A549 (cell line): Measurements from ENCODE around the gene TAX1BP1. TPM values are rescaled to one million over a fixed set of nuclear protein-coding genes. Genes with fewer than 3 reads are reported as not detected.

Experiments used
- ATAC-seq, 2 experiments: fragments of 200-7000 bp in 1 of 2; fragments of >200 bp in 1 of 2; cut with Nextera tagmentation in 1 of 2; cut with Tn5 transposase in 1 of 2; 3 replicates each; pipeline versions ENCODE4 v1.8.0 to v1.9.1; 2018 to 2020; ENCODE audit warnings: mild to moderate bottlenecking in 1 of 2, moderate library complexity in 1 of 2
- CTCF ChIA-PET: fragments of 300-600 bp; sonication (Branson Sonifier 250); formaldehyde crosslinking; extraction: SDS; loops from one replicate; lab custom pipeline; 2021; ENCODE audit warnings: antibody characterized with exemption, inconsistent platforms; lab: Yijun Ruan, JAX
- POLR2A ChIA-PET: fragments of 350-600 bp; formaldehyde crosslinking; extraction: SDS; loops from one replicate; lab custom pipeline; 2021; ENCODE audit warnings: antibody characterized with exemption, inconsistent platforms; lab: Yijun Ruan, JAX
- DNase-seq, 2 experiments: peaks; one replicate each; pipeline versions ENCODE4 v3.0.0 to v3.0.0-alpha.2; 2011 to 2016; ENCODE audit warnings: low read depth in 1 of 2, low spot score in 1 of 2
- FAIRE-seq: peaks from 2 replicates; lab custom pipeline; 2011; peaks lifted over from hg19 to GRCh38; lab: Jason Lieb, UNC
- H3K27ac ChIP-seq, 2 experiments: fragments of >200 bp; sonication (Bioruptor Twin); formaldehyde crosslinking; 3 replicates each; pipeline ENCODE4 v1.5.1; 2016 to 2017
- H3K4me1 ChIP-seq: fragments of >200 bp; sonication (Bioruptor Twin); formaldehyde crosslinking; 3 replicates; pipeline ENCODE4 v1.6.1; 2016
- H3K4me2 ChIP-seq: fragments of >200 bp; sonication (Bioruptor Twin); formaldehyde crosslinking; 3 replicates; pipeline ENCODE4 v1.6.1; 2016
- H3K4me3 ChIP-seq: fragments of >200 bp; sonication (Bioruptor Twin); formaldehyde crosslinking; 3 replicates; pipeline ENCODE4 v1.5.1; 2016
- H3K9me3 ChIP-seq: fragments of >200 bp; sonication (Bioruptor Twin); formaldehyde crosslinking; 3 replicates; pipeline ENCODE4 v1.6.1; 2016
- CHD2 ChIP-seq: fragments of 150-350 bp; IDR thresholded peaks from 2 replicates; pipeline ENCODE4 v1.6.1; 2014; ENCODE audit warnings: low read length; ENCODE audit not compliant: partially characterized antibody
- CHD4 ChIP-seq: fragments of 200-600 bp; sonication (generic); IDR thresholded peaks from 2 replicates; pipeline ENCODE4 v1.6.1; 2016; ENCODE audit warnings: antibody characterized with exemption, mild to moderate bottlenecking, borderline replicate concordance
- EP300 ChIP-seq, 2 experiments: fragments of >200 bp; sonication (Bioruptor Twin); formaldehyde crosslinking; IDR thresholded peaks; 2 replicates in 1 of 2; 3 replicates in 1 of 2; pipeline ENCODE4 v1.6.1; 2016 to 2017
- ESRRA ChIP-seq: fragments of 150-350 bp; IDR thresholded peaks from 2 replicates; pipeline ENCODE4 v1.6.1; 2014; ENCODE audit warnings: mild to moderate bottlenecking, low read length, borderline replicate concordance
- FOXS1 ChIP-seq: fragments of 250-450 bp; sonication (Bioruptor Pico); IDR thresholded peaks from 2 replicates; pipeline ENCODE4 v1.5.0; 2020; ENCODE audit warnings: mild to moderate bottlenecking, moderate library complexity
- HDAC2 ChIP-seq: fragments of 200-600 bp; sonication (generic); IDR thresholded peaks from 2 replicates; pipeline ENCODE4 v1.6.1; 2016
- HES2 ChIP-seq: fragments of >200 bp; sonication (Bioruptor Twin); formaldehyde crosslinking; IDR thresholded peaks from 2 replicates; pipeline ENCODE4 v1.6.1; 2016
- HEYL ChIP-seq: fragments of 250-450 bp; sonication (Bioruptor Pico); IDR thresholded peaks from 2 replicates; pipeline ENCODE4 v1.8.0; 2021; ENCODE audit warnings: mild to moderate bottlenecking, moderate library complexity
- HOXB13 ChIP-seq: fragments of 250-450 bp; sonication (Bioruptor Pico); IDR thresholded peaks from 2 replicates; pipeline ENCODE4 v1.5.0; 2020; ENCODE audit warnings: low read depth, mild to moderate bottlenecking, moderate library complexity
- HOXB5 ChIP-seq: fragments of 250-450 bp; sonication (Bioruptor Pico); IDR thresholded peaks from 2 replicates; pipeline ENCODE4 v1.5.0; 2020; ENCODE audit warnings: mild to moderate bottlenecking, moderate library complexity
- KDM5A ChIP-seq: fragments of 200-600 bp; sonication (generic); IDR thresholded peaks from 2 replicates; pipeline ENCODE4 v1.6.1; 2016; ENCODE audit warnings: antibody characterized with exemption, mild to moderate bottlenecking
- MAFK ChIP-seq: fragments of 450-650 bp; IDR thresholded peaks from 2 replicates; pipeline ENCODE4 v1.6.1; 2014; ENCODE audit not compliant: partially characterized antibody
- NFE2L2 ChIP-seq: fragments of 150-350 bp; conservative IDR thresholded peaks from 2 replicates; pipeline ENCODE4 v1.6.1; 2014; ENCODE audit warnings: low read length
- NPAS2 ChIP-seq: fragments of 250-450 bp; sonication (Bioruptor Pico); IDR thresholded peaks from 2 replicates; pipeline ENCODE4 v1.8.0; 2022; ENCODE audit warnings: mild to moderate bottlenecking, moderate library complexity, borderline replicate concordance
- PHF8 ChIP-seq: fragments of 200-600 bp; sonication (generic); IDR thresholded peaks from 2 replicates; pipeline ENCODE4 v1.6.1; 2016; ENCODE audit warnings: low read depth, mild to moderate bottlenecking, antibody characterized with exemption, moderate library complexity, borderline replicate concordance
- RAD21 ChIP-seq, 2 experiments: fragments of >200 bp in 1 of 2; sonication (Bioruptor Twin) in 1 of 2; formaldehyde crosslinking in 1 of 2; IDR thresholded peaks in 1 of 2; conservative IDR thresholded peaks in 1 of 2; 2 replicates in 1 of 2; 3 replicates in 1 of 2; pipeline ENCODE4 v1.6.1; 2012 to 2018; ENCODE audit warnings: inconsistent platforms in 1 of 2
- RARB ChIP-seq: fragments of 250-450 bp; sonication (Bioruptor Pico); IDR thresholded peaks from 2 replicates; pipeline ENCODE4 v1.8.0; 2021; ENCODE audit warnings: mild to moderate bottlenecking, moderate library complexity
- RCOR1 ChIP-seq: fragments of 150-350 bp; IDR thresholded peaks from 2 replicates; pipeline ENCODE4 v1.6.1; 2014; ENCODE audit warnings: antibody characterized with exemption, low read length, low read depth
- SREBF2 ChIP-seq: fragments of 450-650 bp; IDR thresholded peaks from 2 replicates; pipeline ENCODE4 v1.6.1; 2014; ENCODE audit warnings: mild to moderate bottlenecking, moderate library complexity
- TFCP2L1 ChIP-seq: fragments of 250-450 bp; sonication (Bioruptor Pico); IDR thresholded peaks from 2 replicates; pipeline ENCODE4 v1.5.0; 2021; ENCODE audit warnings: mild to moderate bottlenecking
- TP53 ChIP-seq: fragments of 250-450 bp; sonication (Bioruptor Pico); IDR thresholded peaks from 2 replicates; pipeline ENCODE4 v1.5.0; 2021; ENCODE audit warnings: mild to moderate bottlenecking, moderate library complexity
- ZFP36 ChIP-seq: fragments of 450-650 bp; IDR thresholded peaks from 2 replicates; pipeline ENCODE4 v1.6.1; 2014; ENCODE audit warnings: borderline replicate concordance; ENCODE audit not compliant: partially characterized antibody
- ZNF302 ChIP-seq: fragments of 250-450 bp; sonication (Bioruptor Pico); IDR thresholded peaks from 2 replicates; pipeline ENCODE4 v1.9.0; 2021; ENCODE audit warnings: inconsistent platforms, mild to moderate bottlenecking, moderate library complexity
- ZSCAN20 ChIP-seq: fragments of 250-450 bp; sonication (Bioruptor Pico); IDR thresholded peaks from 2 replicates; pipeline ENCODE4 v1.8.0; 2022; ENCODE audit warnings: mild to moderate bottlenecking, moderate library complexity
- WGBS: methylation state at CpG from one replicate; pipeline ENCODE4 v1.1.6; 2017; ENCODE audit errors: missing lambda C conversion rate; 5-methylcytosine and 5-hydroxymethylcytosine counted together
- polyA plus RNA-seq, 4 experiments: library from polyadenylated mRNA; depleted of rRNA in 3 of 4; stranded (reverse); fragments of >200 nt; fragmentation: RNase III in 1 of 4; extraction: RNeasy Plus Mini Kit Qiagen cat#74134 plus additional on column Dnase treatment in 1 of 4; gene quantifications; 2 replicates in 3 of 4; 3 replicates in 1 of 4; pipeline ENCODE4 v1.2.3, GENCODE V29; 2011 to 2017
- TF ChIP-seq, protein P1 (sequence below): IDR thresholded peaks from 2 replicates; pipeline ENCODE4 v1.6.1; 2012
- TF ChIP-seq, protein P2 (sequence below): fragments of 250-450 bp; sonication (Bioruptor Pico); IDR thresholded peaks from 2 replicates; pipeline ENCODE4 v1.5.0; 2021; ENCODE audit warnings: mild to moderate bottlenecking, moderate library complexity, borderline replicate concordance
- TF ChIP-seq, protein P3 (sequence below): fragments of 450-650 bp; IDR thresholded peaks from 2 replicates; pipeline ENCODE4 v1.6.1; 2014; ENCODE audit warnings: antibody characterized with exemption
- TF ChIP-seq, protein P4 (sequence below): IDR thresholded peaks from 2 replicates; pipeline ENCODE4 v1.6.1; 2012

The TAX1BP1 gene
- polyA plus RNA-seq, 2 of the 4 experiments (the other 2 are of a cell fraction): 105 to 180 TPM

DNA sequence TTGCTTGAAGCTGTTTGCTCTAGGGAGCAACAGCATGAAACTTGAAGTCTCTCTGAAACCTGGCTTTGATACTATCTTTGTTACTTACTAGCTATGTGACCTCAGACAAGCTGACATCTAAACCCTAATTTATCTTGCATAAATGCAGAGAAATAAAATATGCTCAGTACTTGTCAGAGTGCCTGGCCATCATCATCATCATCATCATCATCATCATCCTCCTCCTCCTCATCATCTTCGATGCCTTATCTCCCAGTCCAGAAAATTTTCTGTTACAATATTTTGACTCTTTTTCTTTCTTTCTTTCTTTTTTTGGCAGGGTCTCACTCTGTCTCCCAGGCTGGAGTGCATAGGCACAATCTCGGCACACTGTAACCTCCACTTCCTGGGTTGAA is 34.8 kb upstream of the TAX1BP1 start:
- CTCF ChIA-PET: interaction anchor here (0.8 to 1.2 kb wide), 3 partner anchors 15 to 470 kb away, joined by 3 to 4 read pairs (median 3); no protein-coding TSS in a partner anchor
- H3K27ac ChIP-seq: no peak overlapping the region
- no peak overlapping the region for H3K4me2 ChIP-seq
- H3K4me1 ChIP-seq: peaks cover 11% of the 10 kb centered on the region
- ATAC-seq (no peak), FAIRE-seq (peak; percentile 13), DNase-seq (no peak)
- 89% methylated on average over 2 of the region's 2 CpGs for WGBS
- H3K9me3 ChIP-seq: no peaks in the 10 kb centered on the region
- TF ChIP-seq, protein P1, sequence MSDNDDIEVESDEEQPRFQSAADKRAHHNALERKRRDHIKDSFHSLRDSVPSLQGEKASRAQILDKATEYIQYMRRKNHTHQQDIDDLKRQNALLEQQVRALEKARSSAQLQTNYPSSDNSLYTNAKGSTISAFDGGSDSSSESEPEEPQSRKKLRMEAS: no peak
- TF ChIP-seq CHD2 (no peak), ZFP36 (no peak)
- POLR2A ChIA-PET: no interaction called here
- no peak overlapping the region for H3K4me3 ChIP-seq

GRCh38 chr7:27708485-27708884 is 31.5 kb upstream of the TAX1BP1 start:
- no peak overlapping the region for H3K4me3 ChIP-seq
- DNase-seq: no peak
- H3K27ac ChIP-seq: no peak overlapping the region
- ATAC-seq: no peak
- TF ChIP-seq ZNF302 (CRISPR knock-in tag) (no peak), SREBF2 (no peak), RAD21 (conservative IDR thresholded peaks at IDR 0.05 in 1 of 2, IDR thresholded peaks at IDR 0.05 in 1 of 2) (no peak), RARB (no peak), MAFK (no peak), TP53 (CRISPR knock-in tag) (no peak), TFCP2L1 (CRISPR knock-in tag) (no peak), EP300 (IDR thresholded peaks at IDR 0.05) (no peak), NPAS2 (CRISPR knock-in tag) (no peak), ESRRA (no peak), CHD4 (no peak), HEYL (CRISPR knock-in tag) (no peak)
- TF ChIP-seq, protein P2, sequence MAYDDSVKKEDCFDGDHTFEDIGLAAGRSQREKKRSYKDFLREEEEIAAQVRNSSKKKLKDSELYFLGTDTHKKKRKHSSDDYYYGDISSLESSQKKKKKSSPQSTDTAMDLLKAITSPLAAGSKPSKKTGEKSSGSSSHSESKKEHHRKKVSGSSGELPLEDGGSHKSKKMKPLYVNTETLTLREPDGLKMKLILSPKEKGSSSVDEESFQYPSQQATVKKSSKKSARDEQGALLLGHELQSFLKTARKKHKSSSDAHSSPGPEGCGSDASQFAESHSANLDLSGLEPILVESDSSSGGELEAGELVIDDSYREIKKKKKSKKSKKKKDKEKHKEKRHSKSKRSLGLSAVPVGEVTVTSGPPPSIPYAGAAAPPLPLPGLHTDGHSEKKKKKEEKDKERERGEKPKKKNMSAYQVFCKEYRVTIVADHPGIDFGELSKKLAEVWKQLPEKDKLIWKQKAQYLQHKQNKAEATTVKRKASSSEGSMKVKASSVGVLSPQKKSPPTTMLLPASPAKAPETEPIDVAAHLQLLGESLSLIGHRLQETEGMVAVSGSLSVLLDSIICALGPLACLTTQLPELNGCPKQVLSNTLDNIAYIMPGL (CRISPR knock-in tag): no peak
- TF ChIP-seq, protein P1: no peak
- TF ChIP-seq, all 56 proteins: peak for 0
- no peaks in the 10 kb centered on the region for H3K9me3 ChIP-seq
- ChIA-PET CTCF (interaction anchor here (0.6 kb wide), 1 partner anchor 439 kb away, joined by 3 read pairs; no protein-coding TSS in a partner anchor), POLR2A (no interaction called here)
- FAIRE-seq: no peak
- 93% methylated on average over 6 of the region's 6 CpGs for WGBS
- no peak overlapping the region for H3K4me2 ChIP-seq
- H3K4me1 ChIP-seq: peaks cover 11% of the 10 kb centered on the region

- FAIRE-seq (no peak), DNase-seq (no peak), ATAC-seq (peak in 1 of 2 experiments; percentile 50; a peak in 1 of 6 replicates)
- Histone ChIP-seq H3K9me3 (no peaks in the 10 kb centered on the region), H3K4me3 (no peak overlapping the region), H3K4me2 (peak overlapping the region; percentile 23; the same call in 1 of the 3 replicates), H3K4me1 (peaks cover 11% of the 10 kb centered on the region), H3K27ac (no peak overlapping the region)
- 58% methylated on average over 2 of the region's 2 CpGs for WGBS
- ChIA-PET CTCF (interaction anchor here (0.6 to 1.3 kb wide), 4 partner anchors 21 to 438 kb away, joined by 3 read pairs; no protein-coding TSS in a partner anchor), POLR2A (interaction anchor here (1.1 kb wide), 1 partner anchor 31 kb away, joined by 4 read pairs; no protein-coding TSS in a partner anchor)
- TF ChIP-seq, protein P3, sequence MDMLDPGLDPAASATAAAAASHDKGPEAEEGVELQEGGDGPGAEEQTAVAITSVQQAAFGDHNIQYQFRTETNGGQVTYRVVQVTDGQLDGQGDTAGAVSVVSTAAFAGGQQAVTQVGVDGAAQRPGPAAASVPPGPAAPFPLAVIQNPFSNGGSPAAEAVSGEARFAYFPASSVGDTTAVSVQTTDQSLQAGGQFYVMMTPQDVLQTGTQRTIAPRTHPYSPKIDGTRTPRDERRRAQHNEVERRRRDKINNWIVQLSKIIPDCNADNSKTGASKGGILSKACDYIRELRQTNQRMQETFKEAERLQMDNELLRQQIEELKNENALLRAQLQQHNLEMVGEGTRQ: no peak
- TF ChIP-seq HEYL (CRISPR knock-in tag): no peak
- TF ChIP-seq, protein P4, sequence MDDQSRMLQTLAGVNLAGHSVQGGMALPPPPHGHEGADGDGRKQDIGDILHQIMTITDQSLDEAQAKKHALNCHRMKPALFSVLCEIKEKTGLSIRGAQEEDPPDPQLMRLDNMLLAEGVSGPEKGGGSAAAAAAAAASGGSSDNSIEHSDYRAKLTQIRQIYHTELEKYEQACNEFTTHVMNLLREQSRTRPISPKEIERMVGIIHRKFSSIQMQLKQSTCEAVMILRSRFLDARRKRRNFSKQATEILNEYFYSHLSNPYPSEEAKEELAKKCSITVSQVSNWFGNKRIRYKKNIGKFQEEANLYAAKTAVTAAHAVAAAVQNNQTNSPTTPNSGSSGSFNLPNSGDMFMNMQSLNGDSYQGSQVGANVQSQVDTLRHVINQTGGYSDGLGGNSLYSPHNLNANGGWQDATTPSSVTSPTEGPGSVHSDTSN: no peak
- no peak for TF ChIP-seq HOXB13
- TF ChIP-seq CHD2: no peak
- no peak for TF ChIP-seq RCOR1
- TF ChIP-seq HOXB5 (CRISPR knock-in tag): no peak
- TF ChIP-seq EP300 (IDR thresholded peaks at IDR 0.05): no peak
- no peak for TF ChIP-seq TFCP2L1 (CRISPR knock-in tag)
- TF ChIP-seq HES2: no peak
- no peak for TF ChIP-seq PHF8
- TF ChIP-seq KDM5A: no peak
- TF ChIP-seq NFE2L2: no peak
- no peak for TF ChIP-seq HDAC2
- TF ChIP-seq TP53 (CRISPR knock-in tag): no peak
- no peak for TF ChIP-seq FOXS1 (CRISPR knock-in tag)
- no peak for TF ChIP-seq ZSCAN20 (CRISPR knock-in tag)
Measured at GRCh38 chr7:27709137-27710075, 30.6 kb upstream of the TAX1BP1 start.
